ENCODE results near the gene MACROD2.

The MACROD2 gene

GRCh38 chr20:15674253-15675060, 1679.1 kb downstream of the MACROD2 start:
- no peak for DNase-seq

- DNase-seq, result no peak
Measured at GRCh38 chr20:15675061-15675514, 1679.8 kb downstream of the MACROD2 start.

DNA sequence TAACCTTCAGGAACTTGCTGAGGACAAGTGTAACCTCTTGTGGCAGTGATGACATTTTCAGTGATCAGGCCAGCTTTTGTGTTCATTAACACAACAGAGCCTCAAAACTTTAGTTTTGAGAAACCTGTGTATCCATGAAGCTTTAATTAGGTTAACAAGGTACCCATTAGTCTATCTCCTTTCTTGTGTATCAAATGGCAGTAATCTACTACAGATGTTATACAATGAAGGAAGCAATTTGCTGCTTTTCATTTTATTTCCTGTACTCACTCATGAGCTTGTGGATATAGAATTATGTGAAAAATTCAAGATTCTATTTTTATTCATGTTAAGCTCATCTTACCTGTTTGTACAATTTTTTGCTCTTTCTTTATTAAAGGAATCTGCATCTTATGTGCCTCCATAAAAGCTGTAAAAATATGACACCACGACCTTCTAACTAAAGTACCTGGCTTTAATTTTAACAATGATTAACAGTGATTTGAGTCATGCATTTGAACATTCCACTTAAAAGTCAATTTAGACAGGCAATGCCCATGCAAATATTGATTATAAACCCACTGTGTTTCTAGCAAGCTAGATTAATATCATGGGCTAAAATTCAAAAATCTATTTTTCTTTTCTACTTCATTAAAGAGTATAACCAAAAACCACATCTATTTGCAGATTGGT, 1680.6 kb downstream of the MACROD2 start:
- DNase-seq, result no peak

- DNase-seq, result no peak
Measured at GRCh38 chr20:15676815-15677214, 1681.5 kb downstream of the MACROD2 start.

- DNase-seq, result no peak
Measured at GRCh38 chr20:15682690-15683089, 1687.4 kb downstream of the MACROD2 start.

- DNase-seq, result no peak
Measured at GRCh38 chr20:15692570-15692969, 1697.3 kb downstream of the MACROD2 start.

- DNase-seq, result no peak
Measured at GRCh38 chr20:15699431-15700146, 1704.3 kb downstream of the MACROD2 start.

DNA sequence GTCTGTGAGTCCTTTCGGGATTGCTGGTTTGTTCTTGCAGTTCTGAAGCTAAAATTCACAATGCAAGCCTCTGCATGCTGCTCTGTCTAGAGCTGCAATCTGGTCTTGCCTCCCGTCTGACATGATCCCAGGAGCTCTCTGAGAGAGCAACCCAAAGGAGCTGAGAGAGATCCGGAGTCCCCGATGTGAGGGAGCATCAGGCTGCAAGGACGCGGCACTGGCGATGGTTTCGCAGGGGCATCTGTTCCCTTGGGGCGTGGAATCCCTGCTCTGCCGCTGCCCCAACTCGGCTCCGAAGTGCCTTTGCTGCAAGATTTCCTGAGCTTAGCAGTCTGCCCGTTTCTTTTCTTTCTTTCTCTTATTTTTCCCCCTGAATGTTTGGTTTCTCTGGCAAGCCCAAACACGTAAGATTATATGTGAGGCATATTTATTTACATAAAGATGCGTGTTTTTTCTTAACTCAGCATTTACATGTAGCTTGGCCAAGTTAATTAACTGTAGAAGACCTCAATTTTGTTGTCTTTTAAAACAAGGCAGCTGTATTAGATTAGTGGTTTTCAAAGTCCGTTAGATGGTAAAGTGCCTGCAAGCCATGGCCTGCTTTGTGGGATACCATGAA, 1704.9 kb downstream of the MACROD2 start:
- no peak for DNase-seq

GRCh38 chr20:15702161-15702560, 1706.8 kb downstream of the MACROD2 start:
- no peak for DNase-seq

GRCh38 chr20:15703171-15703911, 1708.0 kb downstream of the MACROD2 start:
- DNase-seq, result peak in 1 of 2 experiments; percentile 5

DNA sequence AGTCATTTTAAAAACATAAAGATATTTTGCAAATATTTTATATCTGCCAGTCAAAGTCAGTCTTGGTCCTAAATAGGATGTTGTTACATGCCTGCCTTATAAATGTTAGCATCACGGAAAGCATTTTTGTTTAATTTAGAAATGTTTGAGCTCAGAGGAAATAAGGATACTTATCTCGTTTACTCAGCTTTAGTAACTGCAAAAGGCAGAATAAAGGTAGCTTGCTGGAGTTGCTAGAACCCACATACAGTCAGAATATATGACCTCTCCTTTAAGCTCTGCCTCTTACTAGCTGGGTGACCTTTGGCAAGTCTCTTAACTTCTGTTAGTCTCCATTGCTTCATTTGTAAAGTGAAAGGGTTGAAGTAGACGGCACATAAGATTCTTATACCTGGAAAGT, 1710.7 kb downstream of the MACROD2 start:
- no peak for DNase-seq

GRCh38 chr20:15706719-15707118, 1711.4 kb downstream of the MACROD2 start:
- DNase-seq, result no peak

DNA sequence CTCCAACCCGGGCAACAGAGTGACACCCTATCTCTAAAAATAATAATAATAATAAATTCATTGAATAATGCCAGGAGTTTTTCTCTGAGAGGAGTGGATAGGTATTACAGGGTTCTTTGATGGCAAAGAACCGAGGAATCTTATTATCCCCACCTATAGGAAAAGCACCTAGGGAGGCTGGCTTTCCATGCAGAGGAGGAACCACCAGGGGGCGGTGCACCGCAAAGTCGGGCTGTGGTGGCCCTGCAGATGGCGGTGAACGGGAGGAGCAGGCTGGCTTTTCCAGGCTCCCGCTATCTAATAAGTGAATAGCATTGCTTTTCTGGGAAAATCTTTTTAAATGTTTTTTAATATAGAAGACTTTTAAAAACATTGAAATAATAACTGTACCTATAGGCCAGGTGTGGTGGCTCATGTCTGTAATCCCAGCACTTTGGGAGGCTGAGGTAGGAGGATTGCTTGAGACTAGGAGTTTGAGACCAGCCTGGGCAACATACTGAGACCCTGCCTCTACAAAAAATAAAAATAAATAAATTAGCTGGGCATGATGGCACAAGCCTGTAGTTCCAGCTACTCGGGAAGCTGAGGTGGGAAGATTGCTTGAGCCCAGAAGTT, 1713.8 kb downstream of the MACROD2 start:
- peak; percentile 8 to 10 for DNase-seq

DNA sequence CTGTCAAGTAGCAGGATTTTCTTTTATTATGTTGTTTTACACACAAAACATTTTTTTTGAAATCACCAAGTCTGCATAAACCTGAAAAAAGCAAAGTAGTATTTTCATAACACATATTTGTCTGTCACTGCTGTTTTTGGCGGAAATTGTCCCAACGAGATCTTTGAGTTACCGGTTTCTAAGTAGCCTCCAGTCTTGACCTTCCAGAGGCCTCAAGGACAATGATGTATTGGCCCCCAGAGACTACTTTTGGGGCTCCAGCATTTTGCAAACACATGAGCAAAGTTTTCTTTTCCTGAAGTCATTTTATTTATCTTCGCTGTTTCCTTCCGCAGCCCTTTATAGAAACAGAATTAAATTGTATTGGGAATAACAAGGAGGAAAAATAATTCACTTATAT, 1715.3 kb downstream of the MACROD2 start:
- no peak for DNase-seq

- DNase-seq, result no peak
Measured at GRCh38 chr20:15711177-15711576, 1715.9 kb downstream of the MACROD2 start.

- no peak for DNase-seq
Measured at GRCh38 chr20:15716256-15716655, 1720.9 kb downstream of the MACROD2 start.

- no peak for DNase-seq
Measured at GRCh38 chr20:15726416-15726815, 1731.1 kb downstream of the MACROD2 start.

DNA sequence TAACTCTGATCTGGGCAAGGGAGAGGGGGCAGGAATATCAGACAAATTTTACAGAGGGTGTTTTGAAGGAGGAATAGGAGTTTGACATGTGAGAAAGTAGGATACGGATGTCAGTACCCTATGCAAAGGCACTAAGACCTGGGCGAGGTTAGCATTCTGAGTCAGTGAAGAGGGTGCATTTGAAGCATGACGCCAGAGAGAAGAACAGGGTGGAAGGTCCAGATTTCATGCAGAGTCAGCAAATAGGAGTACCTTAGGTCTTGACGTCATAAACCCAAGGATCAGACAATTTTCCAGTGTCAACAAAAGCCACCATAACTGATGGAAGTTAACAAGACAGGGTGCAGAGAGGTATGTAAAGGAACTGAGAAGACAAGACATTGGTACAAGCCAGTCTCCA, 1738.7 kb downstream of the MACROD2 start:
- DNase-seq, result no peak

- DNase-seq, result no peak
Measured at GRCh38 chr20:15739035-15739434, 1743.7 kb downstream of the MACROD2 start.

GRCh38 chr20:15740046-15740775, 1744.9 kb downstream of the MACROD2 start:
- DNase-seq, result no peak

- no peak for DNase-seq
Measured at GRCh38 chr20:15742087-15742486, 1746.8 kb downstream of the MACROD2 start.

Measured in Kasumi-1 (cell line).